Body of pancreas (tissue), 4 donors: Measurements from ENCODE around the gene DPYD.

ENCODE experiments used
- POLR2A ChIP-seq, 3 donors: fragments of 450-650 bp; IDR thresholded peaks; one replicate each; pipeline ENCODE4 v1.6.1; 2016; ENCODE audit warnings: antibody characterized with exemption in 3 of 3, mild to moderate bottlenecking in 2 of 3
- TF ChIP-seq, protein P1 (sequence below), 7 experiments: fragments of 450-650 bp in 4 of 7; fragments of 200-600 bp in 3 of 7; sonication (generic) in 3 of 7; IDR thresholded peaks; one replicate each; pipeline ENCODE4 v1.5.1; 2016 to 2019; ENCODE audit warnings: antibody characterized with exemption in 7 of 7

GRCh38 chr1:97895278-97895677, 25.6 kb downstream of the DPYD start:
- TF ChIP-seq, protein P1, sequence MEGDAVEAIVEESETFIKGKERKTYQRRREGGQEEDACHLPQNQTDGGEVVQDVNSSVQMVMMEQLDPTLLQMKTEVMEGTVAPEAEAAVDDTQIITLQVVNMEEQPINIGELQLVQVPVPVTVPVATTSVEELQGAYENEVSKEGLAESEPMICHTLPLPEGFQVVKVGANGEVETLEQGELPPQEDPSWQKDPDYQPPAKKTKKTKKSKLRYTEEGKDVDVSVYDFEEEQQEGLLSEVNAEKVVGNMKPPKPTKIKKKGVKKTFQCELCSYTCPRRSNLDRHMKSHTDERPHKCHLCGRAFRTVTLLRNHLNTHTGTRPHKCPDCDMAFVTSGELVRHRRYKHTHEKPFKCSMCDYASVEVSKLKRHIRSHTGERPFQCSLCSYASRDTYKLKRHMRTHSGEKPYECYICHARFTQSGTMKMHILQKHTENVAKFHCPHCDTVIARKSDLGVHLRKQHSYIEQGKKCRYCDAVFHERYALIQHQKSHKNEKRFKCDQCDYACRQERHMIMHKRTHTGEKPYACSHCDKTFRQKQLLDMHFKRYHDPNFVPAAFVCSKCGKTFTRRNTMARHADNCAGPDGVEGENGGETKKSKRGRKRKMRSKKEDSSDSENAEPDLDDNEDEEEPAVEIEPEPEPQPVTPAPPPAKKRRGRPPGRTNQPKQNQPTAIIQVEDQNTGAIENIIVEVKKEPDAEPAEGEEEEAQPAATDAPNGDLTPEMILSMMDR (IDR thresholded peaks at IDR 0.05) = no peak
- TF ChIP-seq POLR2A (IDR thresholded peaks at IDR 0.05) = no peak
